ENCODE measurements around the gene DDRGK1. TPM values are rescaled to one million over a fixed set of nuclear protein-coding genes. Genes with fewer than 3 reads are reported as not detected.

DDRGK1 gene
- total RNA-seq, 1 donor from 2014 or later: 61.6 TPM

- TF ChIP-seq CTCF (conservative IDR thresholded peaks at IDR 0.05): no peak
- peaks cover 62% of the 10 kb centered on the region for H3K27me3 Mint-ChIP-seq
- peak overlapping the region; percentile 58 for H3K27ac Mint-ChIP-seq
- H3K4me1 Mint-ChIP-seq (ENCODE audit: unreplicated experiment): peaks cover 6% of the 10 kb centered on the region
- H3K9me3 Mint-ChIP-seq: no peaks in the 10 kb centered on the region
- peak overlapping the region; percentile 64 for H3K4me3 Mint-ChIP-seq
- no peak for DNase-seq (ENCODE audit: extremely low spot score, unreplicated experiment)
- no peaks in the 10 kb centered on the region for H3K36me3 Mint-ChIP-seq
Observed at GRCh38 chr20:3242172-3242692, 37.8 kb upstream of the DDRGK1 start.

DNA sequence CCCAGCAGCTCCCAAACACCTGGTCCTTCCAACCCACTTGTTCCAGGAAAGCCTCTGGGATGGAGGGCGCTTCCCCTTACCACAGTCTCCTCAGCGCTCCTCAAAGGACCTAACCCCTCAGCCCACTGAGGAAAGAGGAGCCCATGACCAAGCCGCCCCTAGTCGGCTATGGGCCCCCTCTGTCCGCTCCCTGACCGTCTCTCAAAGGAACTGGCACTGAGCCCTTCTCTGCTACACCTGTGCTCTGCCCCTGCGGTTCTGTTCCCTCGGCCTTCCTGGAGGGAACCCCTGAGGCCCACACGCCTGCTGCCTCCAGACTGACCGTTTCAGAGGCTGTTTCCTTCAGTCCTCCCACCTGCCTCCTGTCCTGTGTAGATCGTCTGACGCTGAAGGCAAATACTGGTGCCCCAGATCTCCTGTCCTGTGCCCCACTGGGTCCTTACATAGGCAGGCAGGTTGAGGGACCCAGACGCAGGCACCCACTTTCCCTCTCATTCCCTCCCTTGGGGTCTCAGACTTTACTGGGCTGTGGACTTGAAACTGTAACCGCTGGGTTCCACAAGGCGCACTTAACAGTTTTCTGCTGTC, 36.4 kb upstream of the DDRGK1 start:
- peak overlapping the region; percentile 92 for H3K4me3 Mint-ChIP-seq
- DNase-seq (ENCODE audit: extremely low spot score, unreplicated experiment): no peak
- TF ChIP-seq CTCF (conservative IDR thresholded peaks at IDR 0.05): no peak
- no peaks in the 10 kb centered on the region for H3K36me3 Mint-ChIP-seq
- H3K4me1 Mint-ChIP-seq (ENCODE audit: unreplicated experiment): peaks cover 6% of the 10 kb centered on the region
- H3K9me3 Mint-ChIP-seq: no peaks in the 10 kb centered on the region
- H3K27me3 Mint-ChIP-seq: peaks cover 71% of the 10 kb centered on the region
- peak overlapping the region; percentile 16 for H3K27ac Mint-ChIP-seq

- no peak for DNase-seq (ENCODE audit: extremely low spot score, unreplicated experiment)
- Mint-ChIP-seq H3K27me3 (peaks cover 76% of the 10 kb centered on the region), H3K4me1 (ENCODE audit: unreplicated experiment) (peaks cover 6% of the 10 kb centered on the region), H3K36me3 (no peaks in the 10 kb centered on the region), H3K9me3 (no peaks in the 10 kb centered on the region), H3K4me3 (peak overlapping the region; percentile 92), H3K27ac (peak overlapping the region; percentile 74)
- TF ChIP-seq CTCF (conservative IDR thresholded peaks at IDR 0.05): no peak
Observed at GRCh38 chr20:3239867-3240775, 35.6 kb upstream of the DDRGK1 start.

DNA sequence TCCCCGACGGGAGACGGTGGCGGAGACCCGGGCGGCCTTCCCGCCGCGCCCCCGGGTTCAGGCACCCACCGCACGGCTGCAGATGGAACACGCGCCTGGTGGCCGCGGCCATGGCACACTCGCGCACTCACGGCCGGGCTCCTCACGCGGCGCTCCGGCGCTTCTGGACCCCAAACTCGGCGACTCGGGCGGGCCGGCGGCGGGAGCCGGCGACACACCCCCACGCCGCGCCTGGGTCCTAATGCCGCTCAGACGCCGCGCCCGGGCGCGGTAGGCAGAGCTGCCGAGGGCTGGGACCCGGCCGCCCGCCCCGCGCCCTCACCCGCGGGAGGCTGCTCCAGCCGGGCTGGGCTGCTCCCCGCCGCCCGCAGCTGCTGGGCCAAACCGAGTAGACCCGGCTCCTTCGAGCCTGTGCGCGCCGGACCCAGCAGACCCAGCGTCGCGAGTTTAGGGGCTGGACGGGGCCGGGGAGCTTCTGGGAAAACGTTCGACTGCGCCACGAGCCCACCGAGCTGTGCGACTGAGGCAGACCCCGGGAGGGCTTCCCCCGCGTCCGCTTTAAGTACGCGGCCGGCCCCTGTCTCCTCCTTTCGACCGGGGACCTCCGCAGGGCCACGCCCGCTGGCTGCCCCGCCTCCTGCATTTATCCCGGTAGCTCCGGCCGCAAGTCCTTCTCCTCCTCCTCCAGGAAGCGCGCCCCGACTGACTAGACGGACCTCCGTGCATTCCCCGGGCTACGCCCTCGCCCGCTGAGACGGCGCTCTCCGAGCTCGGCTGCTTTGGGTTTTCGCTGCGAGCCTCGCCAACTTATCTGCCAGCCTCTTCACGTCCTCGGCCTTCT, 34.8 kb upstream of the DDRGK1 start, which contains the start of gene SLC4A11:
TSS of gene SLC4A11 (minus strand) at position 165 of the 841 bp plus-strand sequence. CDS start at position 112, 53 bp downstream.
- no peak for DNase-seq (ENCODE audit: extremely low spot score, unreplicated experiment)
- Mint-ChIP-seq H3K4me3 (peak within 1 kb of the TSS; percentile 92), H3K36me3 (no peaks in the 10 kb centered on the region), H3K27me3 (peaks cover 74% of the 10 kb centered on the region), H3K4me1 (ENCODE audit: unreplicated experiment) (peaks cover 6% of the 10 kb centered on the region), H3K27ac (peak within 1 kb of the TSS; percentile 74), H3K9me3 (no peaks in the 10 kb centered on the region)
- TF ChIP-seq CTCF (conservative IDR thresholded peaks at IDR 0.05): no peak

GRCh38 chr20:3238616-3239025, 34.1 kb upstream of the DDRGK1 start:
- peak overlapping the region; percentile 85 for H3K4me3 Mint-ChIP-seq
- H3K27me3 Mint-ChIP-seq: peaks cover 70% of the 10 kb centered on the region
- no peaks in the 10 kb centered on the region for H3K9me3 Mint-ChIP-seq
- peaks cover 6% of the 10 kb centered on the region for H3K4me1 Mint-ChIP-seq (ENCODE audit: unreplicated experiment)
- H3K27ac Mint-ChIP-seq: no peak overlapping the region
- TF ChIP-seq CTCF (conservative IDR thresholded peaks at IDR 0.05): no peak
- no peak for DNase-seq (ENCODE audit: extremely low spot score, unreplicated experiment)
- no peaks in the 10 kb centered on the region for H3K36me3 Mint-ChIP-seq

All from type B pancreatic cell (in vitro differentiated cells).